Fibroblast of lung (primary cell): ENCODE measurements around the gene GRK1. TPM values are rescaled to one million over a fixed set of nuclear protein-coding genes. Genes with fewer than 3 reads are reported as not detected.

Experiments
- DNase-seq, 2 donors: peaks; one replicate each; pipeline versions ENCODE4 v3.0.0 to v3.0.0-alpha.2; 2010; ENCODE audit warnings: low read depth in 2 of 2
- H2AFZ ChIP-seq: 2 replicates; pipeline ENCODE4 v1.5.1; 2012; ENCODE audit warnings: low read length, control low read depth, inconsistent platforms
- H3K27ac ChIP-seq: 2 replicates; pipeline ENCODE4 v1.5.1; 2011; ENCODE audit warnings: low read length, control low read depth; ENCODE audit not compliant: insufficient read depth
- H3K27me3 ChIP-seq: 2 replicates; pipeline ENCODE4 v1.5.1; 2011; ENCODE audit warnings: mild to moderate bottlenecking, low read length; ENCODE audit not compliant: control insufficient read depth, insufficient read depth
- H3K36me3 ChIP-seq: 2 replicates; pipeline ENCODE4 v1.5.1; 2011; ENCODE audit warnings: low read length; ENCODE audit not compliant: control insufficient read depth, insufficient read depth
- H3K4me1 ChIP-seq: 2 replicates; pipeline ENCODE4 v1.5.1; 2011; ENCODE audit warnings: low read length; ENCODE audit not compliant: control insufficient read depth, insufficient read depth; ENCODE audit errors: extremely low read depth
- H3K4me2 ChIP-seq: 2 replicates; pipeline ENCODE4 v1.5.1; 2011; ENCODE audit warnings: low read length, control low read depth; ENCODE audit not compliant: insufficient read depth; ENCODE audit errors: extremely low read depth
- H3K4me3 ChIP-seq, 4 experiments: fragments of 200-600 bp in 1 of 4; sonication (generic) in 1 of 4; replicated peaks in 1 of 4; 2 replicates each; pipeline ENCODE4 v1.5.1; 2011 to 2016; ENCODE audit warnings: low read length in 4 of 4, low read depth in 3 of 4, mild to moderate bottlenecking in 3 of 4, control low read depth in 2 of 4, inconsistent platforms in 1 of 4, mixed read lengths in 1 of 4; ENCODE audit not compliant: insufficient read depth in 1 of 4; ENCODE audit errors: control extremely low read depth in 1 of 4
- H3K79me2 ChIP-seq: 2 replicates; pipeline ENCODE4 v1.5.1; 2012; ENCODE audit warnings: mild to moderate bottlenecking, low read length, inconsistent platforms; ENCODE audit not compliant: control insufficient read depth, insufficient read depth
- H3K9ac ChIP-seq: 2 replicates; pipeline ENCODE4 v1.5.1; 2011; ENCODE audit warnings: mild to moderate bottlenecking, low read length, control low read depth; ENCODE audit not compliant: insufficient read depth
- H3K9me3 ChIP-seq: 2 replicates; pipeline ENCODE4 v1.5.1; 2012; ENCODE audit warnings: low read depth, low read length; ENCODE audit not compliant: control insufficient read depth, insufficient read depth
- H4K20me1 ChIP-seq: 2 replicates; pipeline ENCODE4 v1.5.1; 2011; ENCODE audit warnings: low read length; ENCODE audit not compliant: control insufficient read depth, insufficient read depth; ENCODE audit errors: extremely low read depth
- EZH2 ChIP-seq: IDR thresholded peaks from 2 replicates; pipeline ENCODE4 v1.5.1; 2012; ENCODE audit warnings: low read length, control low read depth, mild to moderate bottlenecking; ENCODE audit errors: missing control alignments
- polyA plus RNA-seq, 2 donors: library from polyadenylated mRNA; depleted of rRNA in 1 of 2; stranded (reverse) in 1 of 2; unstranded in 1 of 2; fragments of >200 nt; gene quantifications; 2 replicates each; pipeline ENCODE4 v1.2.1, GENCODE V29; 2011 to 2012; ENCODE audit warnings: missing spikeins in 1 of 2
- total RNA-seq: library from RNA; depleted of rRNA; stranded (reverse); fragments of >200 nt; gene quantifications from 2 replicates; pipeline ENCODE4 v1.2.1, GENCODE V29; 2014
- TF ChIP-seq, protein P1 (sequence below), 2 donors: IDR thresholded peaks in 1 of 2; conservative IDR thresholded peaks in 1 of 2; 1 replicate in 1 of 2; 2 replicates in 1 of 2; pipeline ENCODE4 v1.5.1; 2011 to 2012; ENCODE audit warnings: low read length in 2 of 2, control low read depth in 1 of 2, inconsistent platforms in 1 of 2, low read depth in 1 of 2, mild to moderate bottlenecking in 1 of 2

Gene GRK1
- total and polyA plus RNA-seq, 2 donors (not counting 1 experiment from before 2014, with no cell fraction given), result 0.17 TPM; not detected in 1

- no peak overlapping the region for H3K9ac ChIP-seq
- TF ChIP-seq EZH2, result no peak
- TF ChIP-seq, protein P1, sequence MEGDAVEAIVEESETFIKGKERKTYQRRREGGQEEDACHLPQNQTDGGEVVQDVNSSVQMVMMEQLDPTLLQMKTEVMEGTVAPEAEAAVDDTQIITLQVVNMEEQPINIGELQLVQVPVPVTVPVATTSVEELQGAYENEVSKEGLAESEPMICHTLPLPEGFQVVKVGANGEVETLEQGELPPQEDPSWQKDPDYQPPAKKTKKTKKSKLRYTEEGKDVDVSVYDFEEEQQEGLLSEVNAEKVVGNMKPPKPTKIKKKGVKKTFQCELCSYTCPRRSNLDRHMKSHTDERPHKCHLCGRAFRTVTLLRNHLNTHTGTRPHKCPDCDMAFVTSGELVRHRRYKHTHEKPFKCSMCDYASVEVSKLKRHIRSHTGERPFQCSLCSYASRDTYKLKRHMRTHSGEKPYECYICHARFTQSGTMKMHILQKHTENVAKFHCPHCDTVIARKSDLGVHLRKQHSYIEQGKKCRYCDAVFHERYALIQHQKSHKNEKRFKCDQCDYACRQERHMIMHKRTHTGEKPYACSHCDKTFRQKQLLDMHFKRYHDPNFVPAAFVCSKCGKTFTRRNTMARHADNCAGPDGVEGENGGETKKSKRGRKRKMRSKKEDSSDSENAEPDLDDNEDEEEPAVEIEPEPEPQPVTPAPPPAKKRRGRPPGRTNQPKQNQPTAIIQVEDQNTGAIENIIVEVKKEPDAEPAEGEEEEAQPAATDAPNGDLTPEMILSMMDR (conservative IDR thresholded peaks at IDR 0.05 in 1 of 2, IDR thresholded peaks at IDR 0.05 in 1 of 2; ENCODE audit: low read depth in 1 of 2, low read length in 2 of 2), result no peak
- H3K36me3 ChIP-seq, result no peaks in the 10 kb centered on the region
- H4K20me1 ChIP-seq, result no peaks in the 10 kb centered on the region
- H3K4me3 ChIP-seq, result no peak overlapping the region
- H3K27ac ChIP-seq, result no peak overlapping the region
- no peaks in the 10 kb centered on the region for H3K9me3 ChIP-seq
- no peak overlapping the region for H3K4me2 ChIP-seq
- no peaks in the 10 kb centered on the region for H3K4me1 ChIP-seq
- DNase-seq, result no peak
- no peak overlapping the region for H2AFZ ChIP-seq
- no peaks in the 10 kb centered on the region for H3K79me2 ChIP-seq
- peaks cover 3% of the 10 kb centered on the region for H3K27me3 ChIP-seq
Observed at GRCh38 chr13:113756441-113757097, 89.5 kb downstream of the GRK1 start.

DNA sequence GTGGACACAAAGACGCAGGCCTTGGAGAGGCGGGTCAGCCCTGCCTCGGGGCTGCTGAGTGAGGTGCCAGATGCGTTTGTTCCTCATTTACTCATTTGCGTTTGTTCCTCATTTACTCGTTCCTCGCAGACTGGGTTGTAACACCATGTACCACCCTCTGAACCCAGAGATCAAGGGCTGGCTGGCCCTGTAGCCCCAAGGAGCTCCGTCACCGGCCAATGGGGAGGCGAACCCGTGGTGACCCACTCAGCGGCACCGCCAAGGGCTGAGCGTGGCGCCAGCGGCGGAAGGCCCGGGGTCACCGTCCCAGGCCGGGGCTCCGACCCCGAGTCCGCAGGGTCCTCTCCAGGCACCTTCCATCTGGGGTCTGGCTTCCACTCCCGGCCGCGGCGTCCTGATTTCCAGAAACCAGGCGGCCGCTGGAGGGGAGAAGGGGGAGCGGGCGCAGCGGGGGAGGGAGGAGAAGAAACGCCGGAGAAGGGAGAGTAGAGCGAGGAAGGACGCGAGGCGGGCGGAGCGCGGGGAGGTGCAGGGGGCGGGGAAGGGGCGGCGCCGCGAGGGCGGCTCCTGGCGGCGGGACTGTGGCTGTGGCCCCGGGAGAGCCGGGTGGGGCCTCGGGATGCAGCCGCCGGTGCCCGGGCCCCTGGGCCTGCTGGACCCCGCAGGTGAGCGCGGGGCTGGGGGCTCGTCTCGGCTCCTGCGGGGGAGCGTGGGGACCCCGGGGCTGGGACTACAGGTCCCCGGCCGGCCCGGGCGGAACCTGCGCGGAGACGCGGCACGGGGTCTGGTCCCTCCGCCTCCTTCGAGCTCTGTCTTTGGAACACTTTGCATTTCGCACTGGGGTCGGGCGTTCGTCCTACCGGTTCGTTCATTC lies 91.9 kb downstream of the GRK1 start, which contains the start of gene TMEM255B:
Gene TMEM255B (plus strand): TSS at position 576 of the 874 bp plus-strand sequence. CDS start 44 bp downstream, at position 620.
- H3K4me1 ChIP-seq, result no peaks in the 10 kb centered on the region
- H3K9ac ChIP-seq, result peak within 1 kb of the TSS; percentile 55
- no peaks in the 10 kb centered on the region for H3K79me2 ChIP-seq
- peak within 1 kb of the TSS; percentile 88 for H2AFZ ChIP-seq
- no peak for TF ChIP-seq EZH2
- TF ChIP-seq, protein P1 (conservative IDR thresholded peaks at IDR 0.05 in 1 of 2, IDR thresholded peaks at IDR 0.05 in 1 of 2; ENCODE audit: low read depth in 1 of 2, low read length in 2 of 2), result no peak
- H3K9me3 ChIP-seq, result no peaks in the 10 kb centered on the region
- H3K4me3 ChIP-seq, result peak within 1 kb of the TSS; percentile 62 to 82 (median 72)
- peaks cover 3% of the 10 kb centered on the region for H3K27me3 ChIP-seq
- no peaks in the 10 kb centered on the region for H3K36me3 ChIP-seq
- peak; percentile 62 to 66 for DNase-seq
- H4K20me1 ChIP-seq, result no peaks in the 10 kb centered on the region
- H3K27ac ChIP-seq, result no peak within 1 kb of the TSS
- peak within 1 kb of the TSS; percentile 98 for H3K4me2 ChIP-seq

- peak in 1 of 2 donors; percentile 26 for DNase-seq
- H3K9ac ChIP-seq, result peak overlapping the region; percentile 40
Observed at GRCh38 chr13:113759525-113760137, 92.6 kb downstream of the GRK1 start.

More at GRCh38 chr13:113759525-113760137, 92.6 kb downstream of the GRK1 start:
- peak overlapping the region; percentile 62 to 82 (median 72) for H3K4me3 ChIP-seq
- H2AFZ ChIP-seq, result peak overlapping the region; percentile 88
- H3K9me3 ChIP-seq, result no peaks in the 10 kb centered on the region
- no peaks in the 10 kb centered on the region for H4K20me1 ChIP-seq
- H3K27ac ChIP-seq, result no peak overlapping the region
- no peaks in the 10 kb centered on the region for H3K4me1 ChIP-seq
- no peaks in the 10 kb centered on the region for H3K79me2 ChIP-seq
- H3K4me2 ChIP-seq, result peak overlapping the region; percentile 98
- peaks cover 3% of the 10 kb centered on the region for H3K27me3 ChIP-seq
- no peaks in the 10 kb centered on the region for H3K36me3 ChIP-seq
- peak; percentile 11 for TF ChIP-seq EZH2
- TF ChIP-seq, protein P1 (conservative IDR thresholded peaks at IDR 0.05 in 1 of 2, IDR thresholded peaks at IDR 0.05 in 1 of 2; ENCODE audit: low read depth in 1 of 2, low read length in 2 of 2), result no peak
